ENCODE measurements around the gene STAB2. TPM values are rescaled to one million over a fixed set of nuclear protein-coding genes. Genes with fewer than 3 reads are reported as not detected.

The STAB2 gene
- total RNA-seq, 2 experiments from 2014 or later, result not detected

DNA sequence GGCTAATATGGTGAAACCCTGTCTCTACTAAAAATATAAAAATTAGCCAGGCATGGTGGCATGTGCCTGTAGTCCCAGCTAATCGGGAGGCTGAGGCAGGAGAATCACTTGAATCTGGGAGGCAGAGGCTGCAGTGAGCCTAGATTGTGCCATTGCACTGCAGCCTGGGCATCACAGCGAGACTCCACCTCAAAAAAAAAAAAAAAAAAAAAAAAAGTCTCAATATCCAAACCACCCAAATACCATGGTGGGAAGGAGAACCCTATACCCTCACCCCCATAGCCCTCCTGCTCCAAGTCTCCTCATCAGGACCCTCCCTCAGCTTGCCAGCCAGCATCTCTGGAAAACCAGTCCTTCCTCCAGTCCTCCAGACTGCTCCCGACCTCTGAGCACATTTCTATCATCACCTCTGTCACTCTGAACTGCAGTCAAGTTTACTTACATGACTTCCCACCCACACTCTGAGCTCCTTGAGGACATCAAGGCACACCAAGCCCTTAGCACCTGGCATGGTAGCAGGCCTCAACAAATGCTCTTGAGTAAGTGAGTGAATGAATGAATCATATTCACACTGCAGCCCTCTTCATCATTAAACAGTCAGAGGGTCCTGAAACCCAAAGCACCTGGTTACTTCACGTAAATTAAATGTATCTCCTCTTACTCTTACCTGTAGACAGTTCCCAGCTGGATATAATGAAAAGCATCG lies 218.7 kb downstream of the STAB2 start:
- intact Hi-C loops (cut with micrococcal nuclease; ENCODE audit: unreplicated experiment), result no loop called here
- POLR2A ChIA-PET, result interaction anchor here (0.7 to 1.0 kb wide), 3 partner anchors 7 to 151 kb away, joined by 3 read pairs; no protein-coding TSS in a partner anchor
- CTCF ChIA-PET (ENCODE audit: unreplicated experiment), result interaction anchor here (0.6 kb wide), 1 partner anchor 1300 kb away, joined by 3 read pairs; no protein-coding TSS in a partner anchor
- H4K20me1 ChIP-seq (ENCODE audit: insufficient read depth, low read length), result no peaks in the 10 kb centered on the region
- no peak for TF ChIP-seq EZH2phosphoT487 (IDR thresholded peaks at IDR 0.05; ENCODE audit: borderline replicate concordance, low read depth, low read length)
- TF ChIP-seq, protein P1, sequence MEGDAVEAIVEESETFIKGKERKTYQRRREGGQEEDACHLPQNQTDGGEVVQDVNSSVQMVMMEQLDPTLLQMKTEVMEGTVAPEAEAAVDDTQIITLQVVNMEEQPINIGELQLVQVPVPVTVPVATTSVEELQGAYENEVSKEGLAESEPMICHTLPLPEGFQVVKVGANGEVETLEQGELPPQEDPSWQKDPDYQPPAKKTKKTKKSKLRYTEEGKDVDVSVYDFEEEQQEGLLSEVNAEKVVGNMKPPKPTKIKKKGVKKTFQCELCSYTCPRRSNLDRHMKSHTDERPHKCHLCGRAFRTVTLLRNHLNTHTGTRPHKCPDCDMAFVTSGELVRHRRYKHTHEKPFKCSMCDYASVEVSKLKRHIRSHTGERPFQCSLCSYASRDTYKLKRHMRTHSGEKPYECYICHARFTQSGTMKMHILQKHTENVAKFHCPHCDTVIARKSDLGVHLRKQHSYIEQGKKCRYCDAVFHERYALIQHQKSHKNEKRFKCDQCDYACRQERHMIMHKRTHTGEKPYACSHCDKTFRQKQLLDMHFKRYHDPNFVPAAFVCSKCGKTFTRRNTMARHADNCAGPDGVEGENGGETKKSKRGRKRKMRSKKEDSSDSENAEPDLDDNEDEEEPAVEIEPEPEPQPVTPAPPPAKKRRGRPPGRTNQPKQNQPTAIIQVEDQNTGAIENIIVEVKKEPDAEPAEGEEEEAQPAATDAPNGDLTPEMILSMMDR (conservative IDR thresholded peaks at IDR 0.05; ENCODE audit: low read length), result no peak
- no peak overlapping the region for H3K27ac ChIP-seq (ENCODE audit: low read depth, low read length, poor library complexity, severe bottlenecking)
- H3K9me2 ChIP-seq (ENCODE audit: insufficient read depth, low read length), result no peaks in the 10 kb centered on the region
- no peaks in the 10 kb centered on the region for H3K4me1 ChIP-seq (ENCODE audit: insufficient read depth, low read length, poor library complexity, severe bottlenecking)
- H3K4me3 ChIP-seq (ENCODE audit: low read depth, low read length, poor library complexity, severe bottlenecking), result no peak overlapping the region
- no TSS peak for BruUV-seq (replicated peaks)
- H2AFZ ChIP-seq (ENCODE audit: low read length), result no peak overlapping the region
- no peaks in the 10 kb centered on the region for H3K9me3 ChIP-seq (ENCODE audit: low read length)
- no peak overlapping the region for H3K4me2 ChIP-seq (ENCODE audit: low read length)
- no peak for DNase-seq (ENCODE audit: low spot score)
- no peaks in the 10 kb centered on the region for H3K36me3 ChIP-seq (ENCODE audit: insufficient read depth, low read length)
- no peaks in the 10 kb centered on the region for H3K79me2 ChIP-seq (ENCODE audit: insufficient read depth, low read depth, low read length)

- ChIA-PET CTCF (ENCODE audit: unreplicated experiment) (interaction anchor here (0.6 kb wide), 1 partner anchor 1299 kb away, joined by 3 read pairs; no protein-coding TSS in a partner anchor), POLR2A (no interaction called here)
- Histone ChIP-seq H3K4me3 (ENCODE audit: low read depth, low read length, poor library complexity, severe bottlenecking) (no peak overlapping the region), H3K79me2 (ENCODE audit: insufficient read depth, low read depth, low read length) (no peaks in the 10 kb centered on the region), H3K9me2 (ENCODE audit: insufficient read depth, low read length) (no peaks in the 10 kb centered on the region), H3K4me1 (ENCODE audit: insufficient read depth, low read length, poor library complexity, severe bottlenecking) (no peaks in the 10 kb centered on the region), H3K36me3 (ENCODE audit: insufficient read depth, low read length) (no peaks in the 10 kb centered on the region), H3K27ac (ENCODE audit: low read depth, low read length, poor library complexity, severe bottlenecking) (no peak overlapping the region), H2AFZ (ENCODE audit: low read length) (no peak overlapping the region), H4K20me1 (ENCODE audit: insufficient read depth, low read length) (no peaks in the 10 kb centered on the region), H3K4me2 (ENCODE audit: low read length) (no peak overlapping the region), H3K9me3 (ENCODE audit: low read length) (no peaks in the 10 kb centered on the region)
- BruUV-seq (replicated peaks), result no TSS peak
- no peak for TF ChIP-seq EZH2phosphoT487 (IDR thresholded peaks at IDR 0.05; ENCODE audit: borderline replicate concordance, low read depth, low read length)
- TF ChIP-seq, protein P1 (conservative IDR thresholded peaks at IDR 0.05; ENCODE audit: low read length), result no peak
- intact Hi-C loops (cut with micrococcal nuclease; ENCODE audit: unreplicated experiment), result no loop called here
- DNase-seq (ENCODE audit: low spot score), result no peak
These were observed 219.7 kb downstream of the STAB2 start for GRCh38 chr12:103806803-103807202.

DNA sequence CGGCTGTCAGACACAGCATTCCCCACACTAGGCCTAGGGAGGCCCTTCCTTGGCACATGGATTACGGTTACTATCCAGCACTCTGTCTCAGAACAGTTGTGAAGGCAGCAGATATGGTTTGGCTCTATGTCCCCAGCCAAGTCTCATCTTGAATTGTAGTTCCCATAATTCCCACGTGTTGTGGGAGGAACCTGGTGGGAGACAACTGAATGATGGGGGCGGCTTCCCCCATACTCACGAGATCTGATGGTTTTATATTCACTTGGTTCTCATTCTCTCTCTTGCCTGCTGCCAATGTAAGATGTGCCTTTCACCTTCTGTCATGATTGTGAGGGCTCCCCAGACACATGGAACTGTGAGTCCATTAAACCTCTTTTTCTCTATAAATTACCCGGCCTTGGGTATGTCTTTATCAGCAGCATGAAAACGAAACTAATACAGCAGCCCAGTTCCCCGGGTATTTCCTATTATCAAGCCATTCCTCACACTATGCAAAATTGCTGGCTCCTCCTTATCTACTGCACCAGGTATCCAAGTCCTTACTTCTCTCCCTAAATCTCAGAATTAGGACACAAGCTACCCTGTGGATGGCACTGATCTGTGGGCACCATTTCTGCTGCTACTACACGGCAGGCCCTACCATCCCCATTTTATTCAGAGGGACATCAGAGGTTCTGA lies 220.6 kb downstream of the STAB2 start:
- H3K9me2 ChIP-seq (ENCODE audit: insufficient read depth, low read length), result no peaks in the 10 kb centered on the region
- H3K36me3 ChIP-seq (ENCODE audit: insufficient read depth, low read length), result no peaks in the 10 kb centered on the region
- no peak for TF ChIP-seq EZH2phosphoT487 (IDR thresholded peaks at IDR 0.05; ENCODE audit: borderline replicate concordance, low read depth, low read length)
- TF ChIP-seq, protein P1 (conservative IDR thresholded peaks at IDR 0.05; ENCODE audit: low read length), result no peak
- H2AFZ ChIP-seq (ENCODE audit: low read length), result no peak overlapping the region
- POLR2A ChIA-PET, result no interaction called here
- H3K27ac ChIP-seq (ENCODE audit: low read depth, low read length, poor library complexity, severe bottlenecking), result no peak overlapping the region
- no peak overlapping the region for H3K4me2 ChIP-seq (ENCODE audit: low read length)
- no peaks in the 10 kb centered on the region for H3K9me3 ChIP-seq (ENCODE audit: low read length)
- DNase-seq (ENCODE audit: low spot score), result no peak
- no peaks in the 10 kb centered on the region for H3K4me1 ChIP-seq (ENCODE audit: insufficient read depth, low read length, poor library complexity, severe bottlenecking)
- no peaks in the 10 kb centered on the region for H4K20me1 ChIP-seq (ENCODE audit: insufficient read depth, low read length)
- BruUV-seq (replicated peaks), result no TSS peak
- CTCF ChIA-PET (ENCODE audit: unreplicated experiment), result no interaction called here
- H3K79me2 ChIP-seq (ENCODE audit: insufficient read depth, low read depth, low read length), result no peaks in the 10 kb centered on the region
- H3K4me3 ChIP-seq (ENCODE audit: low read depth, low read length, poor library complexity, severe bottlenecking), result no peak overlapping the region
- intact Hi-C loops (cut with micrococcal nuclease; ENCODE audit: unreplicated experiment), result no loop called here
